ENCODE results near the gene USP20.

Gene USP20

DNA sequence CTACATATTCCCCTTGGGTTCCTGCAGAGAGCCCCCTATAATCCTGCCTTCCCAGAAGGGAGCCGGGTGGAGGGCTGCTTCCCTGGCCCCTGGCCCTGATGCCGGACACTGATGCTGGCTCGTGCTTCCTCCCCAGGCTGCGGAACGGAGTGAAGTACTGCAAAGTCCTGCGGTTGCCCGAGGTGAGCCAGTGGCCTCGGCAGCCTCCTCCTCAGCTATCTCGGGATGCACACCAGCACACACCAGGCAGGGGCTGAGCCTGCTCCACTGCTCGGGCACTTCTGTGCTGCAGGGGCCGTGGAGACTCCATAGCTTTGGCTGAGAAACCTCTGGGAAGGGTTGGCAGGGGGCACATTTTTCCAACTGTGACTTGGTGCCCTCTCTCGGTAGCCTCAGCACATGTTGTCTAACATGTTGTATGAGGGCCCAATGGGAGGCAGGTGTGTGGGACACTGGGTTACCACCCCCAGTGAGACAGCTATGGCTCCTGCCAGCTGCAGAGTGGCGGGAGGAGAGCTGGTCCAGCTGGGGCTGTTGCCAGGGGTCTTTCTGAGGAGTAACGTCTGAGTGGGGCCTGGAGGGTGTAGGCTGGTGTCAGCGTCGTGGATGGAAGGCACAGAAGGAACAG, 38.4 kb downstream of the USP20 start:
- no peak for ATAC-seq
- TF ChIP-seq, protein P1, sequence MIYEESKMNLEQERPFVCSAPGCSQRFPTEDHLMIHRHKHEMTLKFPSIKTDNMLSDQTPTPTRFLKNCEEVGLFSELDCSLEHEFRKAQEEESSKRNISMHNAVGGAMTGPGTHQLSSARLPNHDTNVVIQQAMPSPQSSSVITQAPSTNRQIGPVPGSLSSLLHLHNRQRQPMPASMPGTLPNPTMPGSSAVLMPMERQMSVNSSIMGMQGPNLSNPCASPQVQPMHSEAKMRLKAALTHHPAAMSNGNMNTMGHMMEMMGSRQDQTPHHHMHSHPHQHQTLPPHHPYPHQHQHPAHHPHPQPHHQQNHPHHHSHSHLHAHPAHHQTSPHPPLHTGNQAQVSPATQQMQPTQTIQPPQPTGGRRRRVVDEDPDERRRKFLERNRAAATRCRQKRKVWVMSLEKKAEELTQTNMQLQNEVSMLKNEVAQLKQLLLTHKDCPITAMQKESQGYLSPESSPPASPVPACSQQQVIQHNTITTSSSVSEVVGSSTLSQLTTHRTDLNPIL (CRISPR knock-in tag; IDR thresholded peaks at IDR 0.05; ENCODE audit: low read depth) = no peak
- TF ChIP-seq CSDC2 (CRISPR knock-in tag; IDR thresholded peaks at IDR 0.05) (no peak), ZC3H10 (CRISPR knock-in tag; IDR thresholded peaks at IDR 0.05) (no peak), ISL1 (CRISPR knock-in tag; IDR thresholded peaks at IDR 0.05) (no peak), ESRRG (CRISPR knock-in tag; IDR thresholded peaks at IDR 0.05) (no peak), RARB (CRISPR knock-in tag; IDR thresholded peaks at IDR 0.05) (no peak)

DNA sequence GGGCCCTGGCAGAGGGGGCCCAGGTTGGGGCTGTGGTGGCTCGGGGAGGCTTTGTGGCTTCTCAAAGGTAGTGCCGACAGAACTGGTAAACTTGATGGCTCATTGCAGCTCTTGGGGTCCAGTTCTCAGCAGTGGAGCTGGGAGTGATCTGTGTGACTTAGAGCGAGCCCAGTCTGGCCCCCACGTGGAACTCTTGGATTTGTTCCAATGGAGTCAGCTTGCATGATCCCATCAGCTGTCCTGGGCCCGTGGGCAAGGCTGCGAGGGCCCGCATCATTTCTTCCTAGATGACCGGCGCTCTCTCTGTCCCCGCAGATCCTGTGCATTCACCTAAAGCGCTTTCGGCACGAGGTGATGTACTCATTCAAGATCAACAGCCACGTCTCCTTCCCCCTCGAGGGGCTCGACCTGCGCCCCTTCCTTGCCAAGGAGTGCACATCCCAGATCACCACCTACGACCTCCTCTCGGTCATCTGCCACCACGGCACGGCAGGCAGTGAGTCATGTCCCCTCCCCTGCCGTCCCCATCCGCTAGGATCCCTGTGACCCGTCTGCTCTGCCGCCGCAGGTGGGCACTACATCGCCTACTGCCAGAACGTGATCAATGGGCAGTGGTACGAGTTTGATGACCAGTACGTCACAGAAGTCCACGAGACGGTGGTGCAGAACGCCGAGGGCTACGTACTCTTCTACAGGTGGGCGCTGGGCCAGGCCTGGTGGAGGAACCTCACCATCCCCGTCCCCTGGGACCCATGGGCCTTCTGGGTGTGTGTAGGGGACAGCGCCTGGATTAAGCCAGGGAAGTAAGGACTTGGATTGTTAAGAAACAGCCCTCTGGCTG, 39.2 kb downstream of the USP20 start:
- ATAC-seq = no peak
- TF ChIP-seq ARNTL (CRISPR knock-in tag; IDR thresholded peaks at IDR 0.05; ENCODE audit: borderline replicate concordance, low read depth) (no peak), OSR1 (CRISPR knock-in tag; IDR thresholded peaks at IDR 0.05) (no peak)
- TF ChIP-seq, protein P2, sequence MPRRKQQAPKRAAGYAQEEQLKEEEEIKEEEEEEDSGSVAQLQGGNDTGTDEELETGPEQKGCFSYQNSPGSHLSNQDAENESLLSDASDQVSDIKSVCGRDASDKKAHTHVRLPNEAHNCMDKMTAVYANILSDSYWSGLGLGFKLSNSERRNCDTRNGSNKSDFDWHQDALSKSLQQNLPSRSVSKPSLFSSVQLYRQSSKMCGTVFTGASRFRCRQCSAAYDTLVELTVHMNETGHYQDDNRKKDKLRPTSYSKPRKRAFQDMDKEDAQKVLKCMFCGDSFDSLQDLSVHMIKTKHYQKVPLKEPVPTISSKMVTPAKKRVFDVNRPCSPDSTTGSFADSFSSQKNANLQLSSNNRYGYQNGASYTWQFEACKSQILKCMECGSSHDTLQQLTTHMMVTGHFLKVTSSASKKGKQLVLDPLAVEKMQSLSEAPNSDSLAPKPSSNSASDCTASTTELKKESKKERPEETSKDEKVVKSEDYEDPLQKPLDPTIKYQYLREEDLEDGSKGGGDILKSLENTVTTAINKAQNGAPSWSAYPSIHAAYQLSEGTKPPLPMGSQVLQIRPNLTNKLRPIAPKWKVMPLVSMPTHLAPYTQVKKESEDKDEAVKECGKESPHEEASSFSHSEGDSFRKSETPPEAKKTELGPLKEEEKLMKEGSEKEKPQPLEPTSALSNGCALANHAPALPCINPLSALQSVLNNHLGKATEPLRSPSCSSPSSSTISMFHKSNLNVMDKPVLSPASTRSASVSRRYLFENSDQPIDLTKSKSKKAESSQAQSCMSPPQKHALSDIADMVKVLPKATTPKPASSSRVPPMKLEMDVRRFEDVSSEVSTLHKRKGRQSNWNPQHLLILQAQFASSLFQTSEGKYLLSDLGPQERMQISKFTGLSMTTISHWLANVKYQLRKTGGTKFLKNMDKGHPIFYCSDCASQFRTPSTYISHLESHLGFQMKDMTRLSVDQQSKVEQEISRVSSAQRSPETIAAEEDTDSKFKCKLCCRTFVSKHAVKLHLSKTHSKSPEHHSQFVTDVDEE (CRISPR knock-in tag; IDR thresholded peaks at IDR 0.05) = no peak
- TF ChIP-seq, protein P1 (CRISPR knock-in tag; IDR thresholded peaks at IDR 0.05; ENCODE audit: low read depth) = no peak

DNA sequence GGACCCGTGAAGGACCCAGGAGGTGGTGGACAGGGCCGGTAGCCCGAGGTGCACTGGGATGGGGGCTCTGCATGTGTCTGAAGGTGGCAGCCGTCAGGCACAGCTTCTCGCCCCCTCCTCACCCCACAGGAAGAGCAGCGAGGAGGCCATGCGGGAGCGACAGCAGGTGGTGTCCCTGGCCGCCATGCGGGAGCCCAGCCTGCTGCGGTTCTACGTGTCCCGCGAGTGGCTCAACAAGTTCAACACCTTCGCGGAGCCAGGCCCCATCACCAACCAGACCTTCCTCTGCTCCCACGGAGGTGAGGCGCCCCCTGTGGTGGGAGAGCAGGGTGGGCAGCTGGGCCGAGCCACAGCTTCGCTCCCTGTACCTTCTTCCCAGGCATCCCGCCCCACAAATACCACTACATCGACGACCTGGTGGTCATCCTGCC, 39.9 kb downstream of the USP20 start:
- 0 out of 3 replicates have a peak, but pooled peaks have one; percentile 26 for ATAC-seq

DNA sequence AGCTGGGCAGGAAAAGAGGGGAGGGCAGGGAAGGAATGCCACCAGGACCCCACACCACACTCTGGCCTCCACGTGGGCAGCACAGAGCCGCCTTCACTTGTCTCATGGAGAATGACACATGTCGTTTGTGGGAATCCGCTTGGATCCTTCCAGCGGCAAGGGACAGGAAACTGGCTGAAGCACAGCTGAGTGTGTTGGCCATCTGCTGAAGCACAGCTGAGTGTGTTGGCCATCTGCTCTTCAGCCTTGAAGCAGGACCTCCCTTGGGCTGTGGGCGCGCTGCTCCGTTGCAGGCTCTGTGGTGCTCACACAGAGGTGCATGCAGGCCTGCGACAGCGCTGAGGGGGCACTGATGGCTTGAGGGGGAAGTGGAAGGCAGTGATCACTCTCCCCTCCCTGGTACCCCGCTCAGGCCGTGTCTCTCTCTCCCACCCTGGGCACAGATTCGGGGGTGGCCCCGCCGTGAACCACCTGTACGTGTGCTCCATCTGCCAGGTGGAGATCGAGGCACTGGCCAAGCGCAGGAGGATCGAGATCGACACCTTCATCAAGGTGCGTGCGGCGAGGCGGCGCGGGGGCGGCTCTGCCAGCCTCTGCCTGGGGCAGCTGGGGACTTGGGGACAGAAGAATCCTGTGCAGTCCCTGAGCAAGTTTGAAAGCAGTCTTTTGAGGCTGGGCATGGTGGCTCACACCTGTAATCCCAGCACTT, 40.6 kb downstream of the USP20 start:
- ATAC-seq = no peak
- TF ChIP-seq OSR1 (CRISPR knock-in tag; IDR thresholded peaks at IDR 0.05) (no peak), RARB (CRISPR knock-in tag; IDR thresholded peaks at IDR 0.05) (no peak), ZFP3 (CRISPR knock-in tag; IDR thresholded peaks at IDR 0.05) (no peak), ZC3H10 (CRISPR knock-in tag; IDR thresholded peaks at IDR 0.05) (no peak), ZFP30 (CRISPR knock-in tag; IDR thresholded peaks at IDR 0.05) (no peak), TCF4 (CRISPR knock-in tag; IDR thresholded peaks at IDR 0.05; ENCODE audit: borderline replicate concordance) (no peak), ZNF8 (CRISPR knock-in tag; IDR thresholded peaks at IDR 0.05) (no peak)
- TF ChIP-seq, protein P1 (CRISPR knock-in tag; IDR thresholded peaks at IDR 0.05; ENCODE audit: low read depth) = no peak

More for the DNA sequence above, 39.9 kb downstream of the USP20 start:
- TF ChIP-seq ZNF70 (CRISPR knock-in tag; IDR thresholded peaks at IDR 0.05) (no peak), OSR1 (CRISPR knock-in tag; IDR thresholded peaks at IDR 0.05) (no peak), PPARA (CRISPR knock-in tag; IDR thresholded peaks at IDR 0.05; ENCODE audit: borderline replicate concordance) (no peak), ZC3H10 (CRISPR knock-in tag; IDR thresholded peaks at IDR 0.05) (no peak), ZNF565 (CRISPR knock-in tag; conservative IDR thresholded peaks at IDR 0.05; ENCODE audit: low read depth) (no peak), TCF4 (CRISPR knock-in tag; IDR thresholded peaks at IDR 0.05; ENCODE audit: borderline replicate concordance) (no peak), TOX (CRISPR knock-in tag; IDR thresholded peaks at IDR 0.05; ENCODE audit: borderline replicate concordance) (no peak)
- TF ChIP-seq, protein P3, sequence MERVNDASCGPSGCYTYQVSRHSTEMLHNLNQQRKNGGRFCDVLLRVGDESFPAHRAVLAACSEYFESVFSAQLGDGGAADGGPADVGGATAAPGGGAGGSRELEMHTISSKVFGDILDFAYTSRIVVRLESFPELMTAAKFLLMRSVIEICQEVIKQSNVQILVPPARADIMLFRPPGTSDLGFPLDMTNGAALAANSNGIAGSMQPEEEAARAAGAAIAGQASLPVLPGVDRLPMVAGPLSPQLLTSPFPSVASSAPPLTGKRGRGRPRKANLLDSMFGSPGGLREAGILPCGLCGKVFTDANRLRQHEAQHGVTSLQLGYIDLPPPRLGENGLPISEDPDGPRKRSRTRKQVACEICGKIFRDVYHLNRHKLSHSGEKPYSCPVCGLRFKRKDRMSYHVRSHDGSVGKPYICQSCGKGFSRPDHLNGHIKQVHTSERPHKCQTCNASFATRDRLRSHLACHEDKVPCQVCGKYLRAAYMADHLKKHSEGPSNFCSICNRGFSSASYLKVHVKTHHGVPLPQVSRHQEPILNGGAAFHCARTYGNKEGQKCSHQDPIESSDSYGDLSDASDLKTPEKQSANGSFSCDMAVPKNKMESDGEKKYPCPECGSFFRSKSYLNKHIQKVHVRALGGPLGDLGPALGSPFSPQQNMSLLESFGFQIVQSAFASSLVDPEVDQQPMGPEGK (CRISPR knock-in tag; IDR thresholded peaks at IDR 0.05; ENCODE audit: borderline replicate concordance) = no peak
- TF ChIP-seq, protein P1 (CRISPR knock-in tag; IDR thresholded peaks at IDR 0.05; ENCODE audit: low read depth) = no peak
